ENCODE data around the gene PRIMPOL.

The PRIMPOL gene

DNA sequence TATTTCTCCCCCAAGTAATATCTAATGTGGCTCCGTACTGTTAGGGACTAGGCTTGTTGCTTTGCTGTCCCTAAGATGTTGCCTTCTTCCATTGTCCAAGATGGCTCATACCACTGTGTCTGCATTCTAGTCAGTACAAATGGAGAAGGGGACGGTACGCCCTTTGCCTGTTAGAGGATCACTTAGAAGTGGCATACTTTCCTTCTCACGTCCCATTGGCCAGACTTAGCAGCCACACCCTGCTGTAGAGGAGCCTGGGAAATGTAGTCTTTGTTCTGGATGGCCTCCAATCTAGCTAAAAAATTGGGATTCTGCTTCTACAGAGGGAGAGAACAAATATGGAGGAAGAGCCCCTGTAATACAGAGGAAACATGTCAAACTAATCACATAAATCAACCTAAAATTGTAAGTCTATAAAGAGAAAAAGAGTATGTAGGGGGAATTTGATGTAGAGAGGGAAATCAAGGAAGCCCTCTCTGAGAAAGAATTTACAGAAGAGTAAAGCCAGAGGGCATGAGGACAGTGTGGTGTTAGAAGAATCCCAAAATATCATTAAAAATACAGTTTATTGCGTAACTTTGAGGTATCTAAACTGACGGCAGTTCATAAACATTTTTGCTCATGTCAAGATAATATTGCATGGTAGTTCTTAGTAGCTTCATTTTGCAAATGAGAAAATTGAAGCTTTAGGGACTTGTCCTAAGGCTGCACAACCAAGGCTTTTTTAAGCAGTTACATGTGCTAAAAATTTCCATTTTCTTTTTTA lies 15.1 kb downstream of the PRIMPOL start:
- Histone ChIP-seq H3K23ac (ENCODE audit: low read length) (no peak overlapping the region), H3K4me2 (ENCODE audit: low read length) (no peak overlapping the region), H3K79me2 (ENCODE audit: control insufficient read depth, insufficient read depth, low read length) (no peaks in the 10 kb centered on the region), H3K79me1 (ENCODE audit: low read length) (no peaks in the 10 kb centered on the region), H4K5ac (ENCODE audit: low read length) (no peak overlapping the region), H2BK15ac (replicated peaks; ENCODE audit: low read depth) (no peak overlapping the region), H3K36me3 (ENCODE audit: control insufficient read depth, insufficient read depth, low read length) (no peaks in the 10 kb centered on the region), H2BK5ac (ENCODE audit: low read length) (no peak overlapping the region), H3K56ac (ENCODE audit: low read length) (no peak overlapping the region), H3K9ac (ENCODE audit: low read length) (no peak overlapping the region), H3K4me1 (ENCODE audit: control insufficient read depth, low read depth, low read length) (no peaks in the 10 kb centered on the region), H3K4ac (ENCODE audit: low read depth, low read length) (no peak overlapping the region), H3K4me3 (ENCODE audit: low read length) (no peak overlapping the region), H2BK120ac (ENCODE audit: low read depth, low read length) (no peak overlapping the region), H3K18ac (ENCODE audit: low read length) (no peak overlapping the region), H3K27ac (ENCODE audit: low read depth, low read length) (no peak overlapping the region), H4K8ac (ENCODE audit: low read depth, low read length) (no peak overlapping the region), H3K27me3 (ENCODE audit: insufficient read depth, low read length, poor library complexity) (no peaks in the 10 kb centered on the region), H2AK5ac (ENCODE audit: low read length) (no peak overlapping the region)
- DNase-seq = peak; percentile 80
- no CpG with 5 or more reads among the region's 6 CpGs for WGBS (ENCODE audit: extremely low coverage, insufficient coverage, low lambda C conversion rate)

DNA sequence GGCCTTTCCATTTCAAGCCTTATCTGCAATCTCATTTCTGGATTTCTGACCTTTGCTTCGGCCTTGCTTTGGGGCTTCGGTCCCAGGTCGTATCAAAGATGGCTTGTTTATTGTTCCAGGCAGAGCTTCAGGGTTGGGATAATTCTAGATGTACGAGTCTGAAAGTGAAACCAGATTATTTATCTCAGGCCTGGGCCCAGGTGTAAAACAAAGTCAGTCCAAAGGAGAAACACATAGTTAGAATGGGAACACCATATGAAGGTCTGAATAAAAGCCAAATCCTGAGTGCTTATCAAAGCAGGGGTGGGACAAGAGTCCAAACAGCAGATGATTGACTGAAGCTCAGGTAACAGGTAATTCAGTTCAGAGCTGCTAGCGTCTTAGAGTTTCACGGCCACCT lies 17.1 kb downstream of the PRIMPOL start:
- no peak for DNase-seq
- Histone ChIP-seq H3K56ac (ENCODE audit: low read length) (no peak overlapping the region), H3K4ac (ENCODE audit: low read depth, low read length) (no peak overlapping the region), H3K9ac (ENCODE audit: low read length) (no peak overlapping the region), H3K36me3 (ENCODE audit: control insufficient read depth, insufficient read depth, low read length) (no peaks in the 10 kb centered on the region), H2BK5ac (ENCODE audit: low read length) (no peak overlapping the region), H3K4me3 (ENCODE audit: low read length) (no peak overlapping the region), H2AK5ac (ENCODE audit: low read length) (no peak overlapping the region), H4K8ac (ENCODE audit: low read depth, low read length) (no peak overlapping the region), H4K5ac (ENCODE audit: low read length) (no peak overlapping the region), H3K27ac (ENCODE audit: low read depth, low read length) (no peak overlapping the region), H3K18ac (ENCODE audit: low read length) (no peak overlapping the region), H3K4me2 (ENCODE audit: low read length) (no peak overlapping the region), H3K23ac (ENCODE audit: low read length) (no peak overlapping the region), H2BK120ac (ENCODE audit: low read depth, low read length) (no peak overlapping the region), H2BK15ac (replicated peaks; ENCODE audit: low read depth) (no peak overlapping the region), H3K27me3 (ENCODE audit: insufficient read depth, low read length, poor library complexity) (no peaks in the 10 kb centered on the region), H3K4me1 (ENCODE audit: control insufficient read depth, low read depth, low read length) (no peaks in the 10 kb centered on the region), H3K79me2 (ENCODE audit: control insufficient read depth, insufficient read depth, low read length) (no peaks in the 10 kb centered on the region), H3K79me1 (ENCODE audit: low read length) (no peaks in the 10 kb centered on the region)
- WGBS (ENCODE audit: extremely low coverage, insufficient coverage, low lambda C conversion rate) = no CpG with 5 or more reads among the region's 6 CpGs

DNA sequence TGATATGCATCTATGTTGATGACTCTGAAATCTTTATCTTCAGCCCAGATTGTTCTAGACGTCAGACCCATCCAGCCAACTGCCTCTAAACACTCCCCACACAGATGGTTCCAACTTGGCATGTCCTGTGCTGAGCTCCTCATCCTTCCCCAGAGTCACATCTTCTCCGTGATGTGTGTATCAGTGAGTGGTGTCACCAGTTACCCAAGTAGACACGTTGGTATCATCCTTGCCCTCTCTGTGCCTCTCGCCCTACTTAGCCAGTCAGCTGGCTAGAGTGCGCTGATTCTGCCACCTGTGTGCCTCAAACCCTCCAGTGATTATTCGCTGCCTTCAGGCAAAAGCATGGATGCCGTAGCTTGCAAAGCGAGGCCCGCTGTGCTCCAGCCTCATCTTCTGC lies 18.6 kb downstream of the PRIMPOL start:
- Histone ChIP-seq H3K79me2 (ENCODE audit: control insufficient read depth, insufficient read depth, low read length) (no peaks in the 10 kb centered on the region), H2BK120ac (ENCODE audit: low read depth, low read length) (no peak overlapping the region), H3K9ac (ENCODE audit: low read length) (no peak overlapping the region), H3K4me1 (ENCODE audit: control insufficient read depth, low read depth, low read length) (no peaks in the 10 kb centered on the region), H3K23ac (ENCODE audit: low read length) (no peak overlapping the region), H3K4me2 (ENCODE audit: low read length) (no peak overlapping the region), H2BK5ac (ENCODE audit: low read length) (no peak overlapping the region), H2AK5ac (ENCODE audit: low read length) (no peak overlapping the region), H3K36me3 (ENCODE audit: control insufficient read depth, insufficient read depth, low read length) (no peaks in the 10 kb centered on the region), H3K4me3 (ENCODE audit: low read length) (no peak overlapping the region), H4K8ac (ENCODE audit: low read depth, low read length) (no peak overlapping the region), H3K27me3 (ENCODE audit: insufficient read depth, low read length, poor library complexity) (no peaks in the 10 kb centered on the region), H3K27ac (ENCODE audit: low read depth, low read length) (no peak overlapping the region), H4K5ac (ENCODE audit: low read length) (no peak overlapping the region), H3K56ac (ENCODE audit: low read length) (no peak overlapping the region), H3K79me1 (ENCODE audit: low read length) (no peaks in the 10 kb centered on the region), H2BK15ac (replicated peaks; ENCODE audit: low read depth) (no peak overlapping the region), H3K4ac (ENCODE audit: low read depth, low read length) (no peak overlapping the region), H3K18ac (ENCODE audit: low read length) (no peak overlapping the region)
- WGBS (ENCODE audit: extremely low coverage, insufficient coverage, low lambda C conversion rate) = no CpG with 5 or more reads among the region's 9 CpGs
- no peak for DNase-seq

- no peak overlapping the region for H3K9ac ChIP-seq (ENCODE audit: low read length)
- DNase-seq = no peak
- H2AK5ac ChIP-seq (ENCODE audit: low read length) = no peak overlapping the region
- no peak overlapping the region for H4K5ac ChIP-seq (ENCODE audit: low read length)
- no peak overlapping the region for H3K4me2 ChIP-seq (ENCODE audit: low read length)
- no peaks in the 10 kb centered on the region for H3K4me1 ChIP-seq (ENCODE audit: control insufficient read depth, low read depth, low read length)
- H3K23ac ChIP-seq (ENCODE audit: low read length) = no peak overlapping the region
- no peak overlapping the region for H3K27ac ChIP-seq (ENCODE audit: low read depth, low read length)
- H2BK15ac ChIP-seq (replicated peaks; ENCODE audit: low read depth) = no peak overlapping the region
- no peak overlapping the region for H3K4ac ChIP-seq (ENCODE audit: low read depth, low read length)
- no peaks in the 10 kb centered on the region for H3K27me3 ChIP-seq (ENCODE audit: insufficient read depth, low read length, poor library complexity)
- no peak overlapping the region for H2BK120ac ChIP-seq (ENCODE audit: low read depth, low read length)
- no peaks in the 10 kb centered on the region for H3K36me3 ChIP-seq (ENCODE audit: control insufficient read depth, insufficient read depth, low read length)
- no CpG with 5 or more reads among the region's 9 CpGs for WGBS (ENCODE audit: extremely low coverage, insufficient coverage, low lambda C conversion rate)
- H3K18ac ChIP-seq (ENCODE audit: low read length) = no peak overlapping the region
- H3K56ac ChIP-seq (ENCODE audit: low read length) = no peak overlapping the region
- H3K79me2 ChIP-seq (ENCODE audit: control insufficient read depth, insufficient read depth, low read length) = no peaks in the 10 kb centered on the region
- no peaks in the 10 kb centered on the region for H3K79me1 ChIP-seq (ENCODE audit: low read length)
- no peak overlapping the region for H4K8ac ChIP-seq (ENCODE audit: low read depth, low read length)
- H2BK5ac ChIP-seq (ENCODE audit: low read length) = no peak overlapping the region
- H3K4me3 ChIP-seq (ENCODE audit: low read length) = no peak overlapping the region
Measured at GRCh38 chr4:184668511-184669114, 19.1 kb downstream of the PRIMPOL start.

GRCh38 chr4:184669251-184669650 lies 19.7 kb downstream of the PRIMPOL start:
- Histone ChIP-seq H3K18ac (ENCODE audit: low read length) (no peak overlapping the region), H3K27me3 (ENCODE audit: insufficient read depth, low read length, poor library complexity) (no peaks in the 10 kb centered on the region), H3K4me3 (ENCODE audit: low read length) (no peak overlapping the region), H3K9ac (ENCODE audit: low read length) (no peak overlapping the region), H3K36me3 (ENCODE audit: control insufficient read depth, insufficient read depth, low read length) (no peaks in the 10 kb centered on the region), H3K79me2 (ENCODE audit: control insufficient read depth, insufficient read depth, low read length) (no peaks in the 10 kb centered on the region), H3K56ac (ENCODE audit: low read length) (no peak overlapping the region), H3K4me2 (ENCODE audit: low read length) (no peak overlapping the region), H2BK120ac (ENCODE audit: low read depth, low read length) (no peak overlapping the region), H4K5ac (ENCODE audit: low read length) (no peak overlapping the region), H2BK5ac (ENCODE audit: low read length) (no peak overlapping the region), H3K4me1 (ENCODE audit: control insufficient read depth, low read depth, low read length) (no peaks in the 10 kb centered on the region), H2BK15ac (replicated peaks; ENCODE audit: low read depth) (no peak overlapping the region), H2AK5ac (ENCODE audit: low read length) (no peak overlapping the region), H3K79me1 (ENCODE audit: low read length) (no peaks in the 10 kb centered on the region), H4K8ac (ENCODE audit: low read depth, low read length) (no peak overlapping the region), H3K27ac (ENCODE audit: low read depth, low read length) (no peak overlapping the region), H3K4ac (ENCODE audit: low read depth, low read length) (no peak overlapping the region), H3K23ac (ENCODE audit: low read length) (no peak overlapping the region)
- no peak for DNase-seq
- no CpG with 5 or more reads among the region's 7 CpGs for WGBS (ENCODE audit: extremely low coverage, insufficient coverage, low lambda C conversion rate)

- Histone ChIP-seq H3K56ac (ENCODE audit: low read length) (no peak overlapping the region), H3K4ac (ENCODE audit: low read depth, low read length) (no peak overlapping the region), H4K5ac (ENCODE audit: low read length) (no peak overlapping the region), H2BK120ac (ENCODE audit: low read depth, low read length) (no peak overlapping the region), H3K23ac (ENCODE audit: low read length) (no peak overlapping the region), H3K79me2 (ENCODE audit: control insufficient read depth, insufficient read depth, low read length) (no peaks in the 10 kb centered on the region), H3K4me2 (ENCODE audit: low read length) (no peak overlapping the region), H3K36me3 (ENCODE audit: control insufficient read depth, insufficient read depth, low read length) (no peaks in the 10 kb centered on the region), H3K4me1 (ENCODE audit: control insufficient read depth, low read depth, low read length) (no peaks in the 10 kb centered on the region), H2AK5ac (ENCODE audit: low read length) (no peak overlapping the region), H3K27me3 (ENCODE audit: insufficient read depth, low read length, poor library complexity) (no peaks in the 10 kb centered on the region), H3K4me3 (ENCODE audit: low read length) (no peak overlapping the region), H3K79me1 (ENCODE audit: low read length) (no peaks in the 10 kb centered on the region), H4K8ac (ENCODE audit: low read depth, low read length) (no peak overlapping the region), H2BK5ac (ENCODE audit: low read length) (no peak overlapping the region), H3K18ac (ENCODE audit: low read length) (no peak overlapping the region), H3K27ac (ENCODE audit: low read depth, low read length) (no peak overlapping the region), H3K9ac (ENCODE audit: low read length) (no peak overlapping the region), H2BK15ac (replicated peaks; ENCODE audit: low read depth) (no peak overlapping the region)
- no CpG with 5 or more reads among the region's 9 CpGs for WGBS (ENCODE audit: extremely low coverage, insufficient coverage, low lambda C conversion rate)
- no peak for DNase-seq
Measured at GRCh38 chr4:184671101-184671500, 21.6 kb downstream of the PRIMPOL start.
